ENCODE data around the gene UBE2Q2.

UBE2Q2 gene

GRCh38 chr15:75831806-75832102, 11.5 kb upstream of the UBE2Q2 start:
- no peaks in the 10 kb centered on the region for H3K27me3 ChIP-seq (ENCODE audit: control insufficient read depth, insufficient read depth, low read length)
- H3K79me2 ChIP-seq: no peaks in the 10 kb centered on the region
- no peaks in the 10 kb centered on the region for H3K36me3 ChIP-seq (ENCODE audit: control insufficient read depth, insufficient read depth, low read length)
- no peak overlapping the region for H3K4me3 ChIP-seq (ENCODE audit: low read depth, low read length)
- H2AFZ ChIP-seq: no peak overlapping the region
- no peak overlapping the region for H3K27ac ChIP-seq
- no peak overlapping the region for H3K9ac ChIP-seq
- H3K9me3 ChIP-seq (ENCODE audit: control insufficient read depth, low read length): no peaks in the 10 kb centered on the region
- TF ChIP-seq CTCF (IDR thresholded peaks at IDR 0.05): no peak
- no peaks in the 10 kb centered on the region for H3K4me1 ChIP-seq
- no peak overlapping the region for H3K4me2 ChIP-seq (ENCODE audit: low read length)

GRCh38 chr15:75832114-75832513, 11.1 kb upstream of the UBE2Q2 start:
- Histone ChIP-seq H3K79me2 (no peaks in the 10 kb centered on the region), H3K4me2 (ENCODE audit: low read length) (no peak overlapping the region), H3K4me1 (no peaks in the 10 kb centered on the region), H3K36me3 (ENCODE audit: control insufficient read depth, insufficient read depth, low read length) (no peaks in the 10 kb centered on the region), H3K27ac (no peak overlapping the region), H3K27me3 (ENCODE audit: control insufficient read depth, insufficient read depth, low read length) (no peaks in the 10 kb centered on the region), H3K9ac (no peak overlapping the region), H3K4me3 (ENCODE audit: low read depth, low read length) (no peak overlapping the region), H2AFZ (no peak overlapping the region), H3K9me3 (ENCODE audit: control insufficient read depth, low read length) (no peaks in the 10 kb centered on the region)
- no peak for TF ChIP-seq CTCF (IDR thresholded peaks at IDR 0.05)

- H3K4me1 ChIP-seq: no peaks in the 10 kb centered on the region
- H3K9ac ChIP-seq: no peak overlapping the region
- H3K4me2 ChIP-seq (ENCODE audit: low read length): no peak overlapping the region
- H3K36me3 ChIP-seq (ENCODE audit: control insufficient read depth, insufficient read depth, low read length): no peaks in the 10 kb centered on the region
- H3K79me2 ChIP-seq: no peaks in the 10 kb centered on the region
- no peak overlapping the region for H2AFZ ChIP-seq
- no peak for TF ChIP-seq CTCF (IDR thresholded peaks at IDR 0.05)
- no peak overlapping the region for H3K27ac ChIP-seq
- no peaks in the 10 kb centered on the region for H3K27me3 ChIP-seq (ENCODE audit: control insufficient read depth, insufficient read depth, low read length)
- no peaks in the 10 kb centered on the region for H3K9me3 ChIP-seq (ENCODE audit: control insufficient read depth, low read length)
- H3K4me3 ChIP-seq (ENCODE audit: low read depth, low read length): no peak overlapping the region
Observed at GRCh38 chr15:75834021-75834420, 9.2 kb upstream of the UBE2Q2 start.

GRCh38 chr15:75835990-75836958, 7.0 kb upstream of the UBE2Q2 start:
- Histone ChIP-seq H3K27me3 (ENCODE audit: control insufficient read depth, insufficient read depth, low read length) (no peaks in the 10 kb centered on the region), H3K27ac (no peak overlapping the region), H2AFZ (no peak overlapping the region), H3K4me2 (ENCODE audit: low read length) (no peak overlapping the region), H3K4me3 (ENCODE audit: low read depth, low read length) (no peak overlapping the region), H3K9me3 (ENCODE audit: control insufficient read depth, low read length) (no peaks in the 10 kb centered on the region), H3K4me1 (no peaks in the 10 kb centered on the region), H3K79me2 (no peaks in the 10 kb centered on the region), H3K36me3 (ENCODE audit: control insufficient read depth, insufficient read depth, low read length) (no peaks in the 10 kb centered on the region), H3K9ac (no peak overlapping the region)
- TF ChIP-seq CTCF (IDR thresholded peaks at IDR 0.05): no peak

- Histone ChIP-seq H3K27me3 (ENCODE audit: control insufficient read depth, insufficient read depth, low read length) (no peaks in the 10 kb centered on the region), H3K4me1 (no peaks in the 10 kb centered on the region), H3K4me3 (ENCODE audit: low read depth, low read length) (no peak overlapping the region), H2AFZ (no peak overlapping the region), H3K4me2 (ENCODE audit: low read length) (no peak overlapping the region), H3K36me3 (ENCODE audit: control insufficient read depth, insufficient read depth, low read length) (no peaks in the 10 kb centered on the region), H3K27ac (no peak overlapping the region), H3K79me2 (no peaks in the 10 kb centered on the region), H3K9me3 (ENCODE audit: control insufficient read depth, low read length) (no peaks in the 10 kb centered on the region), H3K9ac (no peak overlapping the region)
- no peak for TF ChIP-seq CTCF (IDR thresholded peaks at IDR 0.05)
Observed at GRCh38 chr15:75836959-75837334, 6.3 kb upstream of the UBE2Q2 start.
